GM23338 (cell line): Measurements from ENCODE around the gene USP37. TPM values are rescaled to one million over a fixed set of nuclear protein-coding genes. Genes with fewer than 3 reads are reported as not detected.

Experiments used
- ATAC-seq: fragments of 200-7000 bp; cut with Tn5 transposase; 3 replicates; pipeline ENCODE4 v1.9.1; 2020
- DNase-seq: peaks from one replicate; pipeline ENCODE4 v3.0.0-alpha.2; 2015; ENCODE audit warnings: low spot score
- H2AFZ ChIP-seq: fragments of 200-600 bp; sonication (generic); 2 replicates; pipeline ENCODE4 v1.8.0; 2016; ENCODE audit warnings: antibody characterized with exemption, mild to moderate bottlenecking, moderate library complexity
- H3F3A ChIP-seq: fragments of 200-600 bp; sonication (generic); replicated peaks from 2 replicates; pipeline ENCODE4 v1.8.0; 2017; ENCODE audit warnings: antibody characterized with exemption, mixed run types, low read depth
- H3K27ac ChIP-seq: fragments of 200-600 bp; sonication (generic); 2 replicates; pipeline ENCODE4 v1.6.1; 2016; ENCODE audit warnings: low read depth
- H3K27me3 ChIP-seq: fragments of 200-600 bp; sonication (generic); 2 replicates; pipeline ENCODE4 v1.8.0; 2016; ENCODE audit warnings: mild to moderate bottlenecking, mixed run types, moderate library complexity; ENCODE audit not compliant: insufficient read depth
- H3K36me3 ChIP-seq: fragments of 200-600 bp; sonication (generic); 2 replicates; pipeline ENCODE4 v1.8.0; 2016; ENCODE audit warnings: mild to moderate bottlenecking; ENCODE audit not compliant: insufficient read depth
- H3K4me1 ChIP-seq: fragments of 200-600 bp; sonication (generic); 2 replicates; pipeline ENCODE4 v1.8.0; 2016; ENCODE audit warnings: mild to moderate bottlenecking, moderate library complexity; ENCODE audit not compliant: insufficient read depth
- H3K4me2 ChIP-seq: fragments of 200-600 bp; sonication (generic); 2 replicates; pipeline ENCODE4 v1.7.1; 2017; ENCODE audit warnings: mixed run types
- H3K4me3 ChIP-seq: fragments of 200-600 bp; sonication (generic); 2 replicates; pipeline ENCODE4 v1.6.1; 2016; ENCODE audit warnings: mixed run types
- H3K79me2 ChIP-seq: fragments of 200-600 bp; sonication (generic); replicated peaks from 2 replicates; pipeline ENCODE4 v1.8.0; 2017; ENCODE audit warnings: mild to moderate bottlenecking; ENCODE audit not compliant: insufficient read depth
- H3K9me2 ChIP-seq: fragments of 200-600 bp; sonication (generic); 2 replicates; pipeline ENCODE4 v1.8.0; 2017; ENCODE audit not compliant: insufficient read depth
- H4K20me1 ChIP-seq: fragments of 200-600 bp; sonication (generic); replicated peaks from 2 replicates; pipeline ENCODE4 v1.8.0; 2017; ENCODE audit warnings: mild to moderate bottlenecking; ENCODE audit not compliant: insufficient read depth
- H3K27ac Mint-ChIP-seq: 2 replicates; pipeline ENCODE4 v1.8.0; 2020; ENCODE audit warnings: inconsistent platforms, mild to moderate bottlenecking, moderate library complexity, mixed read lengths
- H3K27me3 Mint-ChIP-seq: 3 replicates; pipeline ENCODE4 v1.8.0; 2022; ENCODE audit warnings: low read depth, mild to moderate bottlenecking, moderate library complexity, mixed read lengths, inconsistent platforms; ENCODE audit not compliant: insufficient read depth, poor library complexity
- H3K36me3 Mint-ChIP-seq: 3 replicates; pipeline ENCODE4 v1.8.0; 2021; ENCODE audit warnings: low read depth, mild to moderate bottlenecking, inconsistent platforms, moderate library complexity, mixed read lengths
- H3K4me1 Mint-ChIP-seq: 3 replicates; pipeline ENCODE4 v1.8.0; 2020; ENCODE audit warnings: mild to moderate bottlenecking, inconsistent platforms, mixed read lengths
- H3K4me3 Mint-ChIP-seq: 3 replicates; pipeline ENCODE4 v1.8.0; 2021; ENCODE audit warnings: moderate library complexity, mild to moderate bottlenecking, inconsistent platforms, mixed read lengths
- H3K9me3 Mint-ChIP-seq: 3 replicates; pipeline ENCODE4 v1.8.0; 2020; ENCODE audit warnings: moderate library complexity, mild to moderate bottlenecking, inconsistent platforms, mixed read lengths
- CREB1 ChIP-seq: fragments of 250-450 bp; sonication (Bioruptor Pico); IDR thresholded peaks from 2 replicates; pipeline ENCODE4 v1.5.0; 2020; ENCODE audit warnings: low read depth, mild to moderate bottlenecking, moderate library complexity
- EZH2 ChIP-seq: fragments of 200-600 bp; sonication (generic); IDR thresholded peaks from one replicate; pipeline ENCODE4 v1.8.0; 2017; ENCODE audit warnings: antibody characterized with exemption, mild to moderate bottlenecking, low read depth; ENCODE audit not compliant: unreplicated experiment
- EZH2phosphoT487 ChIP-seq: fragments of 200-600 bp; sonication (generic); IDR thresholded peaks from one replicate; pipeline ENCODE4 v1.8.1; 2018; ENCODE audit warnings: antibody characterized with exemption; ENCODE audit not compliant: unreplicated experiment
- JUNB ChIP-seq: IDR thresholded peaks from one replicate; pipeline ENCODE4 v1.6.1; 2016; ENCODE audit warnings: antibody characterized with exemption; ENCODE audit not compliant: unreplicated experiment
- NANOG ChIP-seq: IDR thresholded peaks from 2 replicates; pipeline ENCODE4 v1.6.1; 2016; ENCODE audit warnings: antibody characterized with exemption, borderline replicate concordance
- ZNF114 ChIP-seq: fragments of 250-450 bp; sonication (Bioruptor Pico); IDR thresholded peaks from 2 replicates; pipeline ENCODE4 v1.5.0; 2020; ENCODE audit warnings: mild to moderate bottlenecking, moderate library complexity
- ZNF331 ChIP-seq: fragments of 250-450 bp; sonication (Bioruptor Pico); IDR thresholded peaks from 2 replicates; pipeline ENCODE4 v1.5.0; 2020; ENCODE audit warnings: low read depth, mild to moderate bottlenecking, moderate library complexity
- polyA plus RNA-seq: library from polyadenylated mRNA; unstranded; fragments of >200 nt; fragmentation: Nextera tagmentation; extraction: Ambion mirVana; gene quantifications from 2 replicates; pipeline ENCODE4 v1.2.1, GENCODE V29; 2016
- total RNA-seq: library from RNA; depleted of rRNA; stranded (reverse); fragments of >200 nt; shearing (Covaris generic); gene quantifications from 2 replicates; pipeline ENCODE4 v1.2.3, GENCODE V29; 2014
- TF ChIP-seq, protein P1 (sequence below): fragments of 250-450 bp; sonication (Bioruptor Pico); IDR thresholded peaks from 2 replicates; pipeline ENCODE4 v1.5.0; 2020; ENCODE audit warnings: mild to moderate bottlenecking, moderate library complexity
- TF ChIP-seq, protein P2 (sequence below): IDR thresholded peaks from one replicate; pipeline ENCODE4 v1.6.1; 2018; ENCODE audit warnings: antibody characterized with exemption; ENCODE audit not compliant: unreplicated experiment
- TF ChIP-seq, protein P3 (sequence below): IDR thresholded peaks from 2 replicates; pipeline ENCODE4 v1.6.1; 2016; ENCODE audit warnings: antibody characterized with exemption

Gene USP37
- total and polyA plus RNA-seq, 2 experiments from 2014 or later, result 8.2 to 21.0 TPM

DNA sequence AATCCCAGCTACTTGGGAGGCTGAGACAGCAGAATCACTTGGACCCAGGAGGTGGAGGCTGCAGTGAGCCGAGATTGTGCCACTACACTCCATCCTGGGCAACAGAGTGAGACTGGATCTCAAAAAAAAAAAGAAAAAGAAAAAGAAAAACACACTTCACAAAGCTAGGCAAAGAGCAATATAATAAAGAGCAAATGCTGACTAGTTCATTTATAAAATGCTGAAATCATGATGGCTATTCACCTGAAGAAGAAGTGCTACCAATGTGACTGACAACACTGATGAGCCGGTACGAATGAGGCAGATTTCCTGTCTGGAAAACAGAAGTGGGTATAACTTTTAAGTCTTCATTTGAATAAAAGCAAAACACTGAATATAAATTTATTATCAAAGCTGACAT, 111.3 kb downstream of the USP37 start:
- peaks cover 6% of the 10 kb centered on the region; the same call in 2 of the 3 replicates for H3K4me1 Mint-ChIP-seq
- no peaks in the 10 kb centered on the region for H3K9me3 Mint-ChIP-seq
- no peaks in the 10 kb centered on the region; the same call in 1 of the 2 replicates for H3K79me2 ChIP-seq
- no peak overlapping the region for H3K27ac ChIP-seq
- H3K4me3 ChIP-seq, result no peak overlapping the region
- H3K27me3 Mint-ChIP-seq, result no peaks in the 10 kb centered on the region
- DNase-seq, result no peak
- TF ChIP-seq CREB1 (no peak), EZH2phosphoT487 (no peak), ZNF114 (no peak)
- no peaks in the 10 kb centered on the region for H3K27me3 ChIP-seq
- no peaks in the 10 kb centered on the region for H4K20me1 ChIP-seq
- no peak overlapping the region for H2AFZ ChIP-seq
- H3K9me2 ChIP-seq, result no peaks in the 10 kb centered on the region
- H3K27ac Mint-ChIP-seq, result no peak overlapping the region
- peaks cover 28% of the 10 kb centered on the region for H3K36me3 ChIP-seq
- no peaks in the 10 kb centered on the region for H3F3A ChIP-seq
- no peak overlapping the region for H3K4me3 Mint-ChIP-seq
- H3K4me2 ChIP-seq, result no peak overlapping the region
- no peak for ATAC-seq
- peaks cover 53% of the 10 kb centered on the region for H3K36me3 Mint-ChIP-seq
- H3K4me1 ChIP-seq, result 0 out of 2 replicates have a peak, but pooled peaks cover under 1% of the 10 kb centered on the region

DNA sequence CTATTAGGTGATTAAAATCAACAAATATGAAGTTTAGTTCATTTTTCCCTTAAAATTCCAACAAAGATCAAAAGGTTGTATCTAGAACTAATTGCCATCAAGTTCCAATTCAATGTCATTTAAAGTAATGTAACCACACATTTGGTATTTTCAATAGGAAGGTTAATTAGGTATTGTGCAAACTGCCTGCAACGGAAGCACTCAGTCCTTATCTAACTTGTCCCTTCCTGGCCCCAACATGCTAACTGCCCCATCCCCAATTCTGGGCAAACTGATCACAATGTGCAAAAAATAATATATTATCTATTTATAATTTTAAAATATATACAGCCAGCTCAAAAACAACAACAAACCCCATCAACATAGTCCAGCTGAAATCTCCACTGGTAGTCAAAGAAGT, 116.1 kb downstream of the USP37 start:
- no peak for ATAC-seq
- 0 out of 2 replicates have a peak, but pooled peaks cover 10% of the 10 kb centered on the region for H3K4me1 ChIP-seq
- DNase-seq, result no peak
- TF ChIP-seq, protein P1, sequence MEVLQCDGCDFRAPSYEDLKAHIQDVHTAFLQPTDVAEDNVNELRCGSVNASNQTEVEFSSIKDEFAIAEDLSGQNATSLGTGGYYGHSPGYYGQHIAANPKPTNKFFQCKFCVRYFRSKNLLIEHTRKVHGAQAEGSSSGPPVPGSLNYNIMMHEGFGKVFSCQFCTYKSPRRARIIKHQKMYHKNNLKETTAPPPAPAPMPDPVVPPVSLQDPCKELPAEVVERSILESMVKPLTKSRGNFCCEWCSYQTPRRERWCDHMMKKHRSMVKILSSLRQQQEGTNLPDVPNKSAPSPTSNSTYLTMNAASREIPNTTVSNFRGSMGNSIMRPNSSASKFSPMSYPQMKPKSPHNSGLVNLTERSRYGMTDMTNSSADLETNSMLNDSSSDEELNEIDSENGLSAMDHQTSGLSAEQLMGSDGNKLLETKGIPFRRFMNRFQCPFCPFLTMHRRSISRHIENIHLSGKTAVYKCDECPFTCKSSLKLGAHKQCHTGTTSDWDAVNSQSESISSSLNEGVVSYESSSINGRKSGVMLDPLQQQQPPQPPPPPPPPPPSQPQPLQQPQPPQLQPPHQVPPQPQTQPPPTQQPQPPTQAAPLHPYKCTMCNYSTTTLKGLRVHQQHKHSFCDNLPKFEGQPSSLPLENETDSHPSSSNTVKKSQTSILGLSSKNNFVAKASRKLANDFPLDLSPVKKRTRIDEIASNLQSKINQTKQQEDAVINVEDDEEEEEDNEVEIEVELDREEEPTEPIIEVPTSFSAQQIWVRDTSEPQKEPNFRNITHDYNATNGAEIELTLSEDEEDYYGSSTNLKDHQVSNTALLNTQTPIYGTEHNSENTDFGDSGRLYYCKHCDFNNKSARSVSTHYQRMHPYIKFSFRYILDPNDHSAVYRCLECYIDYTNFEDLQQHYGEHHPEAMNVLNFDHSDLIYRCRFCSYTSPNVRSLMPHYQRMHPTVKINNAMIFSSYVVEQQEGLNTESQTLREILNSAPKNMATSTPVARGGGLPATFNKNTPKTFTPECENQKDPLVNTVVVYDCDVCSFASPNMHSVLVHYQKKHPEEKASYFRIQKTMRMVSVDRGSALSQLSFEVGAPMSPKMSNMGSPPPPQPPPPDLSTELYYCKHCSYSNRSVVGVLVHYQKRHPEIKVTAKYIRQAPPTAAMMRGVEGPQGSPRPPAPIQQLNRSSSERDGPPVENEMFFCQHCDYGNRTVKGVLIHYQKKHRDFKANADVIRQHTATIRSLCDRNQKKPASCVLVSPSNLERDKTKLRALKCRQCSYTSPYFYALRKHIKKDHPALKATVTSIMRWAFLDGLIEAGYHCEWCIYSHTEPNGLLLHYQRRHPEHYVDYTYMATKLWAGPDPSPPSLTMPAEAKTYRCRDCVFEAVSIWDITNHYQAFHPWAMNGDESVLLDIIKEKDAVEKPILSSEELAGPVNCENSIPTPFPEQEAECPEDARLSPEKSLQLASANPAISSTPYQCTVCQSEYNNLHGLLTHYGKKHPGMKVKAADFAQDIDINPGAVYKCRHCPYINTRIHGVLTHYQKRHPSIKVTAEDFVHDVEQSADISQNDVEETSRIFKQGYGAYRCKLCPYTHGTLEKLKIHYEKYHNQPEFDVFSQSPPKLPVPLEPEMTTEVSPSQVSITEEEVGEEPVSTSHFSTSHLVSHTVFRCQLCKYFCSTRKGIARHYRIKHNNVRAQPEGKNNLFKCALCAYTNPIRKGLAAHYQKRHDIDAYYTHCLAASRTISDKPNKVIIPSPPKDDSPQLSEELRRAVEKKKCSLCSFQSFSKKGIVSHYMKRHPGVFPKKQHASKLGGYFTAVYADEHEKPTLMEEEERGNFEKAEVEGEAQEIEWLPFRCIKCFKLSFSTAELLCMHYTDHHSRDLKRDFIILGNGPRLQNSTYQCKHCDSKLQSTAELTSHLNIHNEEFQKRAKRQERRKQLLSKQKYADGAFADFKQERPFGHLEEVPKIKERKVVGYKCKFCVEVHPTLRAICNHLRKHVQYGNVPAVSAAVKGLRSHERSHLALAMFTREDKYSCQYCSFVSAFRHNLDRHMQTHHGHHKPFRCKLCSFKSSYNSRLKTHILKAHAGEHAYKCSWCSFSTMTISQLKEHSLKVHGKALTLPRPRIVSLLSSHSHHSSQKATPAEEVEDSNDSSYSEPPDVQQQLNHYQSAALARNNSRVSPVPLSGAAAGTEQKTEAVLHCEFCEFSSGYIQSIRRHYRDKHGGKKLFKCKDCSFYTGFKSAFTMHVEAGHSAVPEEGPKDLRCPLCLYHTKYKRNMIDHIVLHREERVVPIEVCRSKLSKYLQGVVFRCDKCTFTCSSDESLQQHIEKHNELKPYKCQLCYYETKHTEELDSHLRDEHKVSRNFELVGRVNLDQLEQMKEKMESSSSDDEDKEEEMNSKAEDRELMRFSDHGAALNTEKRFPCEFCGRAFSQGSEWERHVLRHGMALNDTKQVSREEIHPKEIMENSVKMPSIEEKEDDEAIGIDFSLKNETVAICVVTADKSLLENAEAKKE (CRISPR knock-in tag), result no peak
- TF ChIP-seq NANOG (no peak), JUNB (no peak), ZNF331 (CRISPR knock-in tag) (no peak), EZH2 (no peak)
- TF ChIP-seq, protein P2, sequence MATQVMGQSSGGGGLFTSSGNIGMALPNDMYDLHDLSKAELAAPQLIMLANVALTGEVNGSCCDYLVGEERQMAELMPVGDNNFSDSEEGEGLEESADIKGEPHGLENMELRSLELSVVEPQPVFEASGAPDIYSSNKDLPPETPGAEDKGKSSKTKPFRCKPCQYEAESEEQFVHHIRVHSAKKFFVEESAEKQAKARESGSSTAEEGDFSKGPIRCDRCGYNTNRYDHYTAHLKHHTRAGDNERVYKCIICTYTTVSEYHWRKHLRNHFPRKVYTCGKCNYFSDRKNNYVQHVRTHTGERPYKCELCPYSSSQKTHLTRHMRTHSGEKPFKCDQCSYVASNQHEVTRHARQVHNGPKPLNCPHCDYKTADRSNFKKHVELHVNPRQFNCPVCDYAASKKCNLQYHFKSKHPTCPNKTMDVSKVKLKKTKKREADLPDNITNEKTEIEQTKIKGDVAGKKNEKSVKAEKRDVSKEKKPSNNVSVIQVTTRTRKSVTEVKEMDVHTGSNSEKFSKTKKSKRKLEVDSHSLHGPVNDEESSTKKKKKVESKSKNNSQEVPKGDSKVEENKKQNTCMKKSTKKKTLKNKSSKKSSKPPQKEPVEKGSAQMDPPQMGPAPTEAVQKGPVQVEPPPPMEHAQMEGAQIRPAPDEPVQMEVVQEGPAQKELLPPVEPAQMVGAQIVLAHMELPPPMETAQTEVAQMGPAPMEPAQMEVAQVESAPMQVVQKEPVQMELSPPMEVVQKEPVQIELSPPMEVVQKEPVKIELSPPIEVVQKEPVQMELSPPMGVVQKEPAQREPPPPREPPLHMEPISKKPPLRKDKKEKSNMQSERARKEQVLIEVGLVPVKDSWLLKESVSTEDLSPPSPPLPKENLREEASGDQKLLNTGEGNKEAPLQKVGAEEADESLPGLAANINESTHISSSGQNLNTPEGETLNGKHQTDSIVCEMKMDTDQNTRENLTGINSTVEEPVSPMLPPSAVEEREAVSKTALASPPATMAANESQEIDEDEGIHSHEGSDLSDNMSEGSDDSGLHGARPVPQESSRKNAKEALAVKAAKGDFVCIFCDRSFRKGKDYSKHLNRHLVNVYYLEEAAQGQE, result no peak
- TF ChIP-seq, protein P3, sequence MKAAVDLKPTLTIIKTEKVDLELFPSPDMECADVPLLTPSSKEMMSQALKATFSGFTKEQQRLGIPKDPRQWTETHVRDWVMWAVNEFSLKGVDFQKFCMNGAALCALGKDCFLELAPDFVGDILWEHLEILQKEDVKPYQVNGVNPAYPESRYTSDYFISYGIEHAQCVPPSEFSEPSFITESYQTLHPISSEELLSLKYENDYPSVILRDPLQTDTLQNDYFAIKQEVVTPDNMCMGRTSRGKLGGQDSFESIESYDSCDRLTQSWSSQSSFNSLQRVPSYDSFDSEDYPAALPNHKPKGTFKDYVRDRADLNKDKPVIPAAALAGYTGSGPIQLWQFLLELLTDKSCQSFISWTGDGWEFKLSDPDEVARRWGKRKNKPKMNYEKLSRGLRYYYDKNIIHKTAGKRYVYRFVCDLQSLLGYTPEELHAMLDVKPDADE, result no peak
- no peaks in the 10 kb centered on the region for H3F3A ChIP-seq
- no peak overlapping the region for H3K4me3 ChIP-seq
- H3K4me2 ChIP-seq, result no peak overlapping the region
- H3K4me3 Mint-ChIP-seq, result no peak overlapping the region
- no peak overlapping the region for H2AFZ ChIP-seq
- no peak overlapping the region for H3K27ac ChIP-seq
- H3K27me3 Mint-ChIP-seq, result peaks cover 2% of the 10 kb centered on the region
- no peaks in the 10 kb centered on the region for H3K9me3 Mint-ChIP-seq
- H3K4me1 Mint-ChIP-seq, result peaks cover 16% of the 10 kb centered on the region; the same call in 2 of the 3 replicates
- no peaks in the 10 kb centered on the region; the same call in 1 of the 2 replicates for H4K20me1 ChIP-seq
- no peaks in the 10 kb centered on the region for H3K27me3 ChIP-seq
- H3K27ac Mint-ChIP-seq, result no peak overlapping the region
- H3K36me3 ChIP-seq, result peaks cover 16% of the 10 kb centered on the region
- H3K9me2 ChIP-seq, result no peaks in the 10 kb centered on the region
- peaks cover 54% of the 10 kb centered on the region for H3K36me3 Mint-ChIP-seq
- no peaks in the 10 kb centered on the region for H3K79me2 ChIP-seq
